PC-9 (cell line): Measurements from ENCODE around the gene GORAB. TPM values are rescaled to one million over a fixed set of nuclear protein-coding genes. Genes with fewer than 3 reads are reported as not detected.

Experiments
- BruUV-seq: library from RNA; stranded (reverse); fragments of 400-500 nt; replicated peaks from 2 replicates; lab custom pipeline; 2021; lab: Mats Ljungman, UMichigan
- CTCF ChIA-PET: fragments of 300-600 bp; sonication (Branson Sonifier 250); formaldehyde crosslinking; loops from one replicate; lab custom pipeline; 2022; ENCODE audit warnings: antibody characterized with exemption; lab: Charles Lee
- POLR2A ChIA-PET: fragments of 300-600 bp; sonication (Branson Sonifier 250); formaldehyde crosslinking; loops from one replicate; lab custom pipeline; 2022; ENCODE audit warnings: antibody characterized with exemption; ENCODE audit not compliant: unreplicated experiment; lab: Charles Lee
- DNase-seq, 2 experiments: peaks; one replicate each; pipeline versions ENCODE4 v3.0.0 to v3.0.0-alpha.2; 2015 to 2022; ENCODE audit warnings: mixed read lengths in 1 of 2
- H2AFZ ChIP-seq: fragments of 200-600 bp; sonication (generic); 2 replicates; pipeline ENCODE4 v1.8.1; 2017; ENCODE audit warnings: antibody characterized with exemption
- H3F3A ChIP-seq: fragments of 200-600 bp; sonication (generic); 2 replicates; pipeline ENCODE4 v1.8.1; 2017; ENCODE audit warnings: antibody characterized with exemption, mild to moderate bottlenecking, low read depth; ENCODE audit not compliant: insufficient read depth
- H3K27ac ChIP-seq: fragments of 200-600 bp; sonication (generic); 2 replicates; pipeline ENCODE4 v1.6.1; 2016; ENCODE audit warnings: mixed run types
- H3K27me3 ChIP-seq: fragments of 200-600 bp; sonication (generic); 2 replicates; pipeline ENCODE4 v1.6.1; 2016; ENCODE audit warnings: low read depth, mixed run types; ENCODE audit not compliant: insufficient read depth
- H3K36me3 ChIP-seq: fragments of 200-600 bp; sonication (generic); 2 replicates; pipeline ENCODE4 v1.6.1; 2016; ENCODE audit warnings: low read depth, mixed run types
- H3K4me1 ChIP-seq: fragments of 200-600 bp; sonication (generic); replicated peaks from 2 replicates; pipeline ENCODE4 v1.6.1; 2016; ENCODE audit warnings: mixed run types; ENCODE audit not compliant: insufficient read depth
- H3K4me2 ChIP-seq: fragments of 200-600 bp; sonication (generic); 2 replicates; pipeline ENCODE4 v1.6.1; 2017; ENCODE audit warnings: mixed run types
- H3K4me3 ChIP-seq: fragments of 200-600 bp; sonication (generic); 2 replicates; pipeline ENCODE4 v1.6.1; 2016; ENCODE audit warnings: mixed run types
- H3K79me2 ChIP-seq: fragments of 200-600 bp; sonication (generic); 2 replicates; pipeline ENCODE4 v1.6.1; 2017; ENCODE audit warnings: low read depth, mixed run types
- H3K9me2 ChIP-seq: fragments of 200-600 bp; sonication (generic); 2 replicates; pipeline ENCODE4 v1.8.1; 2017; ENCODE audit warnings: mild to moderate bottlenecking; ENCODE audit not compliant: insufficient read depth
- H3K9me3 ChIP-seq: fragments of 200-600 bp; sonication (generic); 2 replicates; pipeline ENCODE4 v1.8.1; 2016; ENCODE audit warnings: low read depth; ENCODE audit not compliant: insufficient read depth
- H4K20me1 ChIP-seq: fragments of 200-600 bp; sonication (generic); 2 replicates; pipeline ENCODE4 v1.8.1; 2017; ENCODE audit not compliant: insufficient read depth
- EZH2 ChIP-seq: fragments of 200-600 bp; sonication (generic); IDR thresholded peaks from 2 replicates; pipeline ENCODE4 v1.8.0; 2017; ENCODE audit warnings: antibody characterized with exemption, low read depth
- intact Hi-C: fragments of 100-400 bp; cut with micrococcal nuclease; formaldehyde crosslinking; loops from one replicate; pipeline ENCODE4 v1.10.0; 2022; ENCODE audit not compliant: unreplicated experiment
- total RNA-seq: library from RNA; stranded (reverse); gene quantifications from 2 replicates; pipeline ENCODE4 v1.2.3, GENCODE V29; 2021
- TF ChIP-seq, protein P1 (sequence below): fragments of 200-600 bp; sonication (generic); conservative IDR thresholded peaks from 2 replicates; pipeline ENCODE4 v1.6.1; 2017; ENCODE audit warnings: mixed run types, antibody characterized with exemption, mild to moderate bottlenecking, moderate library complexity

The GORAB gene
- total RNA-seq, 1 experiment from 2014 or later: 8.4 TPM

DNA sequence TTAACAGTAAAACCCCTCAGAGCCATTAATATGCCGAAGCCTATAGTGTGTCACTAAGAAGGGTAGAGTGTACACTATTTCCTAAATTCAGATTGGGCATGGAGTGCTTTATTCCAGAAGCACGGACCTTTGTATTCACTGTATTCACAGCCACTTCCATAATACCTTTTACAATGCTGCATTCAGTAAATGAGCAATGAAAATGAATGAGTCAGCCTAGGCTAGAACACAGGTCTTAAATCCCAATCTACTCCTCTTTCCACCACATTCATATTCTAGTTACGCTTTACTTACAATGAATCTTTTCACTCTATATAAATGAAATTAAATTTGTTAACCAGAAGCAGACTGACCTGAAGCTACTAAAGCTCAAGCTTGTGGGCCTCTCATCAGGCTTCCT lies 13.0 kb upstream of the GORAB start:
- no peaks in the 10 kb centered on the region for H3K36me3 ChIP-seq
- H3K27me3 ChIP-seq: no peaks in the 10 kb centered on the region
- H3K4me3 ChIP-seq: no peak overlapping the region
- H2AFZ ChIP-seq: no peak overlapping the region
- H3F3A ChIP-seq: no peaks in the 10 kb centered on the region
- POLR2A ChIA-PET: no interaction called here
- intact Hi-C loops: no loop called here
- no peaks in the 10 kb centered on the region for H4K20me1 ChIP-seq
- no peak for TF ChIP-seq EZH2
- TF ChIP-seq, protein P1, sequence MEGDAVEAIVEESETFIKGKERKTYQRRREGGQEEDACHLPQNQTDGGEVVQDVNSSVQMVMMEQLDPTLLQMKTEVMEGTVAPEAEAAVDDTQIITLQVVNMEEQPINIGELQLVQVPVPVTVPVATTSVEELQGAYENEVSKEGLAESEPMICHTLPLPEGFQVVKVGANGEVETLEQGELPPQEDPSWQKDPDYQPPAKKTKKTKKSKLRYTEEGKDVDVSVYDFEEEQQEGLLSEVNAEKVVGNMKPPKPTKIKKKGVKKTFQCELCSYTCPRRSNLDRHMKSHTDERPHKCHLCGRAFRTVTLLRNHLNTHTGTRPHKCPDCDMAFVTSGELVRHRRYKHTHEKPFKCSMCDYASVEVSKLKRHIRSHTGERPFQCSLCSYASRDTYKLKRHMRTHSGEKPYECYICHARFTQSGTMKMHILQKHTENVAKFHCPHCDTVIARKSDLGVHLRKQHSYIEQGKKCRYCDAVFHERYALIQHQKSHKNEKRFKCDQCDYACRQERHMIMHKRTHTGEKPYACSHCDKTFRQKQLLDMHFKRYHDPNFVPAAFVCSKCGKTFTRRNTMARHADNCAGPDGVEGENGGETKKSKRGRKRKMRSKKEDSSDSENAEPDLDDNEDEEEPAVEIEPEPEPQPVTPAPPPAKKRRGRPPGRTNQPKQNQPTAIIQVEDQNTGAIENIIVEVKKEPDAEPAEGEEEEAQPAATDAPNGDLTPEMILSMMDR: no peak
- no peaks in the 10 kb centered on the region for H3K9me2 ChIP-seq
- no TSS peak for BruUV-seq
- no peak for DNase-seq
- H3K4me2 ChIP-seq: no peak overlapping the region
- H3K4me1 ChIP-seq: no peaks in the 10 kb centered on the region
- CTCF ChIA-PET: no interaction called here
- H3K79me2 ChIP-seq: no peaks in the 10 kb centered on the region
- no peak overlapping the region for H3K27ac ChIP-seq
- H3K9me3 ChIP-seq: no peaks in the 10 kb centered on the region

DNA sequence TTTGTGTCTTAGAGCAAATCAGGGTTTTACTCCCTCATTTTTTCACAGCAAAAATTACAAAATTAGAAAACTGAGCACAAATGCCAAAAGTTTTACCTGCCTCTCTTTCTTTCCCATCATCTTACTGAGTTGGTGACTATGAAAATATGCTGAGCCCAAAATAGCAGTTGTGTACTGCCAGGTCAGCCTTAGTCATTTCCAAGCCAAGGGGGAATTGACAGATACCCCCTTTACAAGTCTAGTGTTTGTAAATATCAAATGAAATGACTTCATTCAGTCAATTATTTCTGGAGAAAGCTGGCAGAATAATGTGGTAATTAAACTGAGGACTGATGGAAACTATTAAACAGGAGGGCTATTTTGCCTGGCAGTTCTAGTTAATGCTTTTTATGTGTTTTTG lies 11.4 kb upstream of the GORAB start:
- POLR2A ChIA-PET: no interaction called here
- H4K20me1 ChIP-seq: no peaks in the 10 kb centered on the region
- CTCF ChIA-PET: no interaction called here
- no peaks in the 10 kb centered on the region for H3F3A ChIP-seq
- H3K4me2 ChIP-seq: no peak overlapping the region
- H3K4me1 ChIP-seq: no peaks in the 10 kb centered on the region
- no peak overlapping the region for H2AFZ ChIP-seq
- intact Hi-C loops: no loop called here
- H3K36me3 ChIP-seq: no peaks in the 10 kb centered on the region
- TF ChIP-seq, protein P1: no peak
- TF ChIP-seq EZH2: no peak
- no peak overlapping the region for H3K27ac ChIP-seq
- DNase-seq: no peak
- no peaks in the 10 kb centered on the region for H3K79me2 ChIP-seq
- no peak overlapping the region for H3K4me3 ChIP-seq
- no peaks in the 10 kb centered on the region for H3K27me3 ChIP-seq
- H3K9me2 ChIP-seq: no peaks in the 10 kb centered on the region; the same call in 1 of the 2 replicates
- no peaks in the 10 kb centered on the region for H3K9me3 ChIP-seq
- BruUV-seq: no TSS peak

DNA sequence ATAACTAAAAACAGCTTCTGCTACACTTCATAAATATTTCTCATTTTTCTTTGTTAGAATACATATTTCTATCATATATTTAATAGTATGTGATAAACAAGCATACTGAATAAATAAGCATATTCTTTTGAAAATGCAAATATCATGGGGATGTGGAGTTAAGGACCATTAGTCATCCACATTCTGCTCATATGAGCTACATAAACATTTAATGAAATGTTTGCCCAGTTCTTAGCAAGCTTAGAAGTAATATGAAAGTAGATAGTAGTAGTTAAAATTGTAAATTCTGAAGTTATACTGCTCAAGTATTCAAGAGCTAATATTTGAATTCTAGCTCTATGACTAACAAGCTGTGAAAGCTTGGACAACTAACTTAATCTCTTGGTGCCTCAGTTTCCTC lies 10.1 kb upstream of the GORAB start:
- no peak for TF ChIP-seq EZH2
- TF ChIP-seq, protein P1: no peak
- DNase-seq: no peak
- H4K20me1 ChIP-seq: no peaks in the 10 kb centered on the region
- H3K79me2 ChIP-seq: no peaks in the 10 kb centered on the region
- no peak overlapping the region for H3K4me2 ChIP-seq
- no peak overlapping the region for H2AFZ ChIP-seq
- no peaks in the 10 kb centered on the region; the same call in 1 of the 2 replicates for H3K9me2 ChIP-seq
- ChIA-PET CTCF (no interaction called here), POLR2A (no interaction called here)
- H3F3A ChIP-seq: no peaks in the 10 kb centered on the region
- no peak overlapping the region for H3K27ac ChIP-seq
- H3K27me3 ChIP-seq: no peaks in the 10 kb centered on the region
- H3K36me3 ChIP-seq: no peaks in the 10 kb centered on the region
- intact Hi-C loops: no loop called here
- no peaks in the 10 kb centered on the region for H3K9me3 ChIP-seq
- no peak overlapping the region for H3K4me3 ChIP-seq
- BruUV-seq: no TSS peak
- H3K4me1 ChIP-seq: no peaks in the 10 kb centered on the region
